ENCODE measurements around the gene APC.

Gene APC

GRCh38 chr5:112717506-112718082 is 20.1 kb upstream of the APC start:
- no peak for DNase-seq

- no peak for DNase-seq
Observed at GRCh38 chr5:112718344-112718743, 19.3 kb upstream of the APC start.

GRCh38 chr5:112720576-112720975 is 17.1 kb upstream of the APC start:
- no peak for DNase-seq

GRCh38 chr5:112724901-112725300 is 12.8 kb upstream of the APC start:
- DNase-seq: no peak

GRCh38 chr5:112729630-112730029 is 8.1 kb upstream of the APC start:
- no peak for DNase-seq

- no peak for DNase-seq
Observed at GRCh38 chr5:112732131-112732530, 5.6 kb upstream of the APC start.

GRCh38 chr5:112733586-112733985 is 4.1 kb upstream of the APC start:
- DNase-seq: no peak

- DNase-seq: no peak
Observed at GRCh38 chr5:112734597-112734996, 3.1 kb upstream of the APC start.

GRCh38 chr5:112735702-112736101 is 2.0 kb upstream of the APC start:
- no peak for DNase-seq

- DNase-seq: no peak
Observed at GRCh38 chr5:112737070-112737462, 619 bp upstream of the APC start.

GRCh38 chr5:112738191-112738560 is 491 bp downstream of the APC start:
- DNase-seq: no peak

GRCh38 chr5:112742424-112742823 is 4.7 kb downstream of the APC start:
- no peak for DNase-seq

GRCh38 chr5:112743631-112744030 is 5.9 kb downstream of the APC start:
- no peak for DNase-seq

GRCh38 chr5:112752335-112752734 is 14.7 kb downstream of the APC start:
- DNase-seq: no peak

GRCh38 chr5:112755703-112756102 is 18.0 kb downstream of the APC start:
- DNase-seq: no peak

- no peak for DNase-seq
Observed at GRCh38 chr5:112757468-112758208, 20.0 kb downstream of the APC start.

GRCh38 chr5:112758676-112759075 is 21.0 kb downstream of the APC start:
- no peak for DNase-seq

GRCh38 chr5:112762113-112762810 is 24.6 kb downstream of the APC start:
- no peak for DNase-seq

- DNase-seq: no peak
Observed at GRCh38 chr5:112763165-112763564, 25.5 kb downstream of the APC start.

- no peak for DNase-seq
Observed at GRCh38 chr5:112772124-112772523, 34.4 kb downstream of the APC start.

- DNase-seq: no peak
Observed at GRCh38 chr5:112776301-112776856, 38.7 kb downstream of the APC start.

GRCh38 chr5:112779531-112779930 is 41.8 kb downstream of the APC start:
- DNase-seq: no peak

GRCh38 chr5:112784726-112785125 is 47.0 kb downstream of the APC start:
- no peak for DNase-seq

- no peak for DNase-seq
Observed at GRCh38 chr5:112787261-112787660, 49.6 kb downstream of the APC start.
